ENCODE results near the gene WNT4. TPM values are rescaled to one million over a fixed set of nuclear protein-coding genes. Genes with fewer than 3 reads are reported as not detected.

The WNT4 gene
- total and polyA plus RNA-seq, 9 of the 15 experiments (the other 6 are each of a cell fraction or from before 2014, with no cell fraction given) = 0.01 TPM; not detected in 8

- TF ChIP-seq ZBTB11 (CRISPR knock-in tag; IDR thresholded peaks at IDR 0.05) = no peak
- TF ChIP-seq NFE2L1 (tag; IDR thresholded peaks at IDR 0.05; ENCODE audit: borderline replicate concordance, low read depth) = no peak
- TF ChIP-seq TAF9B (IDR thresholded peaks at IDR 0.05; ENCODE audit: partially characterized antibody) = no peak
- peak; percentile 52; the same call in 1 of the 2 replicates for TF ChIP-seq FOXM1 (IDR thresholded peaks at IDR 0.05; ENCODE audit: low read depth)
- TF ChIP-seq FOXM1 (CRISPR knock-in tag; IDR thresholded peaks at IDR 0.05; ENCODE audit: low read depth) = no peak
- no peak for TF ChIP-seq ARID4B (CRISPR knock-in tag; IDR thresholded peaks at IDR 0.05)
- TF ChIP-seq ZKSCAN1 (IDR thresholded peaks at IDR 0.05; ENCODE audit: low read depth, low read length) = no peak
- no peak for TF ChIP-seq SUPT5H (IDR thresholded peaks at IDR 0.05)
- TF ChIP-seq ELF2 (CRISPR knock-in tag; IDR thresholded peaks at IDR 0.05) = no peak
- TF ChIP-seq SP2 (IDR thresholded peaks at IDR 0.05; ENCODE audit: extremely low read depth, low read depth, low read length, poor library complexity, severe bottlenecking) = no peak
- TF ChIP-seq ZNF280A (IDR thresholded peaks at IDR 0.05; ENCODE audit: low read depth, partially characterized antibody) = no peak
- no peak for TF ChIP-seq TAF1 (IDR thresholded peaks at IDR 0.05; ENCODE audit: control insufficient read depth, extremely low read depth, insufficient read depth, low read length, severe bottlenecking)
- no peak for TF ChIP-seq ARNT (IDR thresholded peaks at IDR 0.05)
- no peak for TF ChIP-seq XRCC3 (IDR thresholded peaks at IDR 0.05)
- no peak for TF ChIP-seq THRA (IDR thresholded peaks at IDR 0.05)
- peak; percentile 54 for TF ChIP-seq MEIS2 (IDR thresholded peaks at IDR 0.05; ENCODE audit: partially characterized antibody)
- TF ChIP-seq NR3C1 (CRISPR knock-in tag; IDR thresholded peaks at IDR 0.05) = no peak
Measured at GRCh38 chr1:22104094-22104493, 38.8 kb downstream of the WNT4 start (continued).
